ENCODE results near the gene CCDC137.
"Not testable (repeated sequence)": the region's sequence is repeated elsewhere in the genome, so short reads cannot be mapped to it uniquely, and the experiment has no call there.

Gene CCDC137

GRCh38 chr17:81666342-81667191 is at the start of gene CCDC137, which contains the start of gene OXLD1:
TSS of gene CCDC137 (plus strand) at chr17:81666737. CDS start at chr17:81666767, 30 bp downstream.
TSS of gene OXLD1 (minus strand) at chr17:81666605. CDS start at chr17:81666577, 28 bp downstream.
- H3K4me3 ChIP-seq (ENCODE audit: low read depth, low read length): peak within 1 kb of the TSS; percentile 69
- DNase-seq (ENCODE audit: low read depth): peak; percentile 90

- DNase-seq (ENCODE audit: low read depth): no peak
- no peak overlapping the region for H3K4me3 ChIP-seq (ENCODE audit: low read depth, low read length)
Observed at GRCh38 chr17:81616877-81617276, 49.7 kb upstream of the CCDC137 start.

- DNase-seq (ENCODE audit: low read depth); H3K4me3 ChIP-seq (ENCODE audit: low read depth, low read length): not testable (repeated sequence)
Observed at GRCh38 chr17:81618307-81618706, 48.2 kb upstream of the CCDC137 start.

GRCh38 chr17:81621494-81622130 is 44.9 kb upstream of the CCDC137 start:
- H3K4me3 ChIP-seq (ENCODE audit: low read depth, low read length): no peak overlapping the region
- no peak for DNase-seq (ENCODE audit: low read depth)

GRCh38 chr17:81630274-81630673 is 36.3 kb upstream of the CCDC137 start:
- DNase-seq (ENCODE audit: low read depth): no peak
- H3K4me3 ChIP-seq (ENCODE audit: low read depth, low read length): no peak overlapping the region

- DNase-seq (ENCODE audit: low read depth): no peak
Observed at GRCh38 chr17:81631482-81631881, 35.1 kb upstream of the CCDC137 start.

GRCh38 chr17:81635431-81635830 is 31.1 kb upstream of the CCDC137 start:
- no peak for DNase-seq (ENCODE audit: low read depth)
- H3K4me3 ChIP-seq (ENCODE audit: low read depth, low read length): no peak overlapping the region

More at GRCh38 chr17:81631482-81631881, 35.1 kb upstream of the CCDC137 start:
- no peak overlapping the region for H3K4me3 ChIP-seq (ENCODE audit: low read depth, low read length)

GRCh38 chr17:81635973-81636504 is 30.5 kb upstream of the CCDC137 start:
- peak overlapping the region; percentile 92 for H3K4me3 ChIP-seq (ENCODE audit: low read depth, low read length)
- no peak for DNase-seq (ENCODE audit: low read depth)

GRCh38 chr17:81636505-81637288 is 29.8 kb upstream of the CCDC137 start, which contains the start of the genes NPLOC4 and TSPAN10:
TSS of gene NPLOC4 (minus strand) at chr17:81637112. CDS start at chr17:81636930, 182 bp downstream.
TSS of gene TSPAN10 (plus strand) at chr17:81637196. CDS start at chr17:81642413, 5,217 bp downstream.
- H3K4me3 ChIP-seq (ENCODE audit: low read depth, low read length): peak within 1 kb of the TSS; percentile 92

GRCh38 chr17:81638683-81639082 is 27.9 kb upstream of the CCDC137 start:
- H3K4me3 ChIP-seq (ENCODE audit: low read depth, low read length): no peak overlapping the region
- DNase-seq (ENCODE audit: low read depth): no peak

More at GRCh38 chr17:81636505-81637288, 29.8 kb upstream of the CCDC137 start, which contains the start of the genes NPLOC4 and TSPAN10:
- DNase-seq (ENCODE audit: low read depth): peak; percentile 45

GRCh38 chr17:81640011-81640410 is 26.5 kb upstream of the CCDC137 start:
- no peak overlapping the region for H3K4me3 ChIP-seq (ENCODE audit: low read depth, low read length)
- no peak for DNase-seq (ENCODE audit: low read depth)

GRCh38 chr17:81641825-81642489 is 24.6 kb upstream of the CCDC137 start:
- no peak overlapping the region for H3K4me3 ChIP-seq (ENCODE audit: low read depth, low read length)
- no peak for DNase-seq (ENCODE audit: low read depth)

GRCh38 chr17:81644496-81644895 is 22.0 kb upstream of the CCDC137 start:
- H3K4me3 ChIP-seq (ENCODE audit: low read depth, low read length): no peak overlapping the region
- DNase-seq (ENCODE audit: low read depth): no peak

- no peak overlapping the region for H3K4me3 ChIP-seq (ENCODE audit: low read depth, low read length)
- no peak for DNase-seq (ENCODE audit: low read depth)
Observed at GRCh38 chr17:81644976-81645952, 21.3 kb upstream of the CCDC137 start.

- DNase-seq (ENCODE audit: low read depth): no peak
Observed at GRCh38 chr17:81646869-81647600, 19.5 kb upstream of the CCDC137 start.

GRCh38 chr17:81647640-81648012 is 18.9 kb upstream of the CCDC137 start:
- H3K4me3 ChIP-seq (ENCODE audit: low read depth, low read length): no peak overlapping the region
- DNase-seq (ENCODE audit: low read depth): no peak

More at GRCh38 chr17:81646869-81647600, 19.5 kb upstream of the CCDC137 start:
- H3K4me3 ChIP-seq (ENCODE audit: low read depth, low read length): no peak overlapping the region

All from skeletal muscle cell (primary cell).